Neuronal stem cell (in vitro differentiated cells): ENCODE data around the gene RCOR3.

Source experiments
- DNase-seq: peaks from one replicate; pipeline ENCODE4 v3.0.0-alpha.2; 2013; ENCODE audit warnings: low spot score
- H2AFZ ChIP-seq: one replicate; pipeline ENCODE4 v1.6.1; 2013; ENCODE audit warnings: mild to moderate bottlenecking, low read length, inconsistent platforms
- H2AK5ac ChIP-seq: 2 replicates; pipeline ENCODE4 v1.6.1; 2013; ENCODE audit warnings: low read depth, mild to moderate bottlenecking, inconsistent platforms, low read length, moderate library complexity, mixed read lengths
- H2BK120ac ChIP-seq: 2 replicates; pipeline ENCODE4 v1.6.1; 2013; ENCODE audit warnings: low read depth, mild to moderate bottlenecking, inconsistent platforms, low read length, moderate library complexity, mixed read lengths
- H2BK12ac ChIP-seq: one replicate; pipeline ENCODE4 v1.6.1; 2013; ENCODE audit warnings: low read length, inconsistent platforms
- H2BK15ac ChIP-seq: 2 replicates; pipeline ENCODE4 v1.6.1; 2013; ENCODE audit warnings: mild to moderate bottlenecking, low read length, inconsistent platforms, mixed read lengths
- H2BK5ac ChIP-seq: one replicate; pipeline ENCODE4 v1.6.1; 2013; ENCODE audit warnings: inconsistent platforms, mild to moderate bottlenecking, low read length, moderate library complexity
- H3K14ac ChIP-seq: one replicate; pipeline ENCODE4 v1.6.1; 2013; ENCODE audit warnings: low read length, inconsistent platforms
- H3K18ac ChIP-seq: 2 replicates; pipeline ENCODE4 v1.6.1; 2013; ENCODE audit warnings: low read length, inconsistent platforms
- H3K23ac ChIP-seq: 2 replicates; pipeline ENCODE4 v1.6.1; 2013; ENCODE audit warnings: low read depth, mild to moderate bottlenecking, mixed read lengths, low read length, inconsistent platforms; ENCODE audit not compliant: poor library complexity
- H3K27ac ChIP-seq: replicated peaks from 3 replicates; pipeline ENCODE4 v1.5.1; 2013; ENCODE audit warnings: low read length, inconsistent platforms
- H3K27me3 ChIP-seq, 3 experiments: 2 replicates each; pipeline ENCODE4 v1.6.1; 2013; ENCODE audit warnings: low read length in 3 of 3, mild to moderate bottlenecking in 2 of 3, inconsistent platforms in 1 of 3, low read depth in 1 of 3, mixed read lengths in 1 of 3, moderate library complexity in 1 of 3; ENCODE audit not compliant: control insufficient read depth in 3 of 3, insufficient read depth in 3 of 3
- H3K36me3 ChIP-seq, 2 donors: replicated peaks in 1 of 2; 2 replicates each; pipeline ENCODE4 v1.6.1; 2013; ENCODE audit warnings: low read length in 2 of 2; ENCODE audit not compliant: control insufficient read depth in 2 of 2, insufficient read depth in 2 of 2
- H3K4ac ChIP-seq: 2 replicates; pipeline ENCODE4 v1.6.1; 2013; ENCODE audit warnings: inconsistent platforms, mild to moderate bottlenecking, low read length, moderate library complexity
- H3K4me1 ChIP-seq, 2 donors: 1 replicate in 1 of 2; 2 replicates in 1 of 2; pipeline ENCODE4 v1.6.1; 2013; ENCODE audit warnings: low read length in 2 of 2, low read depth in 1 of 2; ENCODE audit not compliant: control insufficient read depth in 2 of 2, insufficient read depth in 1 of 2
- H3K4me2 ChIP-seq: one replicate; pipeline ENCODE4 v1.6.1; 2013; ENCODE audit warnings: mild to moderate bottlenecking, low read length, inconsistent platforms; ENCODE audit not compliant: insufficient read depth, poor library complexity, severe bottlenecking
- H3K4me3 ChIP-seq, 2 donors: 2 replicates each; pipeline ENCODE4 v1.5.1; 2013; ENCODE audit warnings: low read length in 2 of 2, mild to moderate bottlenecking in 2 of 2, inconsistent platforms in 1 of 2, moderate library complexity in 1 of 2
- H3K79me1 ChIP-seq: one replicate; pipeline ENCODE4 v1.6.1; 2013; ENCODE audit warnings: low read depth, mild to moderate bottlenecking, inconsistent platforms, low read length, moderate library complexity
- H3K9ac ChIP-seq: one replicate; pipeline ENCODE4 v1.6.1; 2013; ENCODE audit warnings: mild to moderate bottlenecking, low read depth, low read length, inconsistent platforms; ENCODE audit not compliant: poor library complexity
- H3K9me3 ChIP-seq, 2 donors: replicated peaks in 1 of 2; 2 replicates each; pipeline versions ENCODE3 to v1.6.1; 2013; ENCODE audit warnings: low read length in 2 of 2, mild to moderate bottlenecking in 2 of 2, inconsistent platforms in 1 of 2, low read depth in 1 of 2, mixed read lengths in 1 of 2, moderate library complexity in 1 of 2; ENCODE audit not compliant: control insufficient read depth in 2 of 2, insufficient read depth in 1 of 2
- H4K8ac ChIP-seq: one replicate; pipeline ENCODE4 v1.6.1; 2013; ENCODE audit warnings: low read depth, mild to moderate bottlenecking, inconsistent platforms, low read length, moderate library complexity
- H4K91ac ChIP-seq: one replicate; pipeline ENCODE4 v1.6.1; 2013; ENCODE audit warnings: low read length, low read depth, mild to moderate bottlenecking, inconsistent platforms; ENCODE audit not compliant: poor library complexity
- WGBS, 2 donors: extraction: QIAGEN DNeasy Blood & Tissue Kit; methylation state at CpG; one replicate each; pipeline ENCODE4 v1.1.7; 2013; ENCODE audit warnings: missing lambda C conversion rate in 2 of 2, mixed read lengths in 1 of 2; ENCODE audit not compliant: insufficient read length in 2 of 2, insufficient replicate concordance in 1 of 2; ENCODE audit errors: extremely low coverage in 2 of 2; 5-methylcytosine and 5-hydroxymethylcytosine counted together

RCOR3 gene

DNA sequence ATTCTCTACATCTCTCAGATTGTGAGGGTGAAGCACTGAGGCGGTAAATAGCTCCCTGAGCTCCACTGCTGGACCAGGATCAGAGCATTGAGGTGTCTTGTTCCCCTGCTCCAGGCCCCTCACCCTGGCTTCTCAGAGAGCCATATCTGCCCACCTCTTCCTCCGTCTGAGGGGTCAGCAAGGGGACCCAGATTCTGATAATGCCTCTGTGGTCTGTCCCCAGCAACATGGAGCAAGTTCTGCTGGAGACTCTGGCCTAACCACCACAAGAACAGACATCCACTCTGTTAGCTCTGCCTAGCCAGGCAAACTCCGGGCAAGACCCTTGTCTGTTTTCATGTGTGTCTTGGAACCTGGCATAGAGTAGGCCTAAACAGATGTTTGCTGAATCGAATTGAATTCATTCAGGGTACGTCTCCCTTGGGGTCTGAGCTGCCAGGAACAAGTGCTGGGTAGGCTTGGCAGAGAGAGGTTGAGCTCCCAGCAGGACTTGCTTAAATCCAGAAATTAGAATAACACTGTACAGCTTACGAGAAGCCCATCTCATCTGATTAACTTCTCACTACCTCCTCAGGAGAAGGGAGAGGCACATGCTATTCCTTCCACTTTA lies 69.8 kb downstream of the RCOR3 start:
- Histone ChIP-seq H4K91ac (no peak overlapping the region), H2AK5ac (no peak overlapping the region), H2BK15ac (no peak overlapping the region), H2BK120ac (no peak overlapping the region), H3K4me3 (no peak overlapping the region), H3K27ac (no peak overlapping the region), H3K9me3 (peaks cover 0 to 8% of the 10 kb centered on the region in 2 donors), H3K18ac (no peak overlapping the region), H3K14ac (no peak overlapping the region), H2AFZ (no peak overlapping the region), H3K4me1 (peaks cover 2 to 9% of the 10 kb centered on the region in 2 donors), H3K4me2 (no peak overlapping the region), H3K4ac (no peak overlapping the region), H4K8ac (no peak overlapping the region), H2BK12ac (no peak overlapping the region), H3K9ac (no peak overlapping the region), H3K27me3 (peaks cover 0 to 35% (median 0%) of the 10 kb centered on the region in 3 experiments), H2BK5ac (no peak overlapping the region), H3K79me1 (peaks cover 3% of the 10 kb centered on the region), H3K23ac (no peak overlapping the region), H3K36me3 (no peaks in the 10 kb centered on the region)
- no CpG with 5 or more reads among the region's 6 CpGs for WGBS, 2 donors
- DNase-seq: no peak

- no peak overlapping the region for H3K23ac ChIP-seq
- H3K4me2 ChIP-seq: no peak overlapping the region
- H4K8ac ChIP-seq: no peak overlapping the region
- H4K91ac ChIP-seq: no peak overlapping the region
- no peak overlapping the region for H2AK5ac ChIP-seq
- H2BK5ac ChIP-seq: no peak overlapping the region
- H3K18ac ChIP-seq: no peak overlapping the region
- H3K9ac ChIP-seq: no peak overlapping the region
- peaks cover 0 to 35% (median 0%) of the 10 kb centered on the region in 3 experiments for H3K27me3 ChIP-seq
- H3K36me3 ChIP-seq: no peaks in the 10 kb centered on the region
- no peak overlapping the region for H3K27ac ChIP-seq
- H3K9me3 ChIP-seq: peaks cover 0 to 8% of the 10 kb centered on the region in 2 donors
- no peak overlapping the region for H3K4me3 ChIP-seq
- H2AFZ ChIP-seq: no peak overlapping the region
- no peak for DNase-seq
- H3K4me1 ChIP-seq: peaks cover 2 to 11% of the 10 kb centered on the region in 2 donors
- no peak overlapping the region for H2BK120ac ChIP-seq
- no CpG with 5 or more reads among the region's 4 CpGs for WGBS, 2 donors
- no peak overlapping the region for H2BK12ac ChIP-seq
- H3K14ac ChIP-seq: no peak overlapping the region
- peaks cover 3% of the 10 kb centered on the region for H3K79me1 ChIP-seq
- H3K4ac ChIP-seq: no peak overlapping the region
- no peak overlapping the region for H2BK15ac ChIP-seq
Measured at GRCh38 chr1:211329764-211330201, 70.6 kb downstream of the RCOR3 start.

- no peak overlapping the region for H3K9ac ChIP-seq
- no peak overlapping the region for H3K18ac ChIP-seq
- H3K23ac ChIP-seq: no peak overlapping the region
- peaks cover 2 to 11% of the 10 kb centered on the region in 2 donors for H3K4me1 ChIP-seq
- no peak for DNase-seq
- peaks cover 0 to 8% of the 10 kb centered on the region in 2 donors for H3K9me3 ChIP-seq
- H3K27me3 ChIP-seq: peaks cover 0 to 35% (median 0%) of the 10 kb centered on the region in 3 experiments
- H2BK5ac ChIP-seq: no peak overlapping the region
- H2BK15ac ChIP-seq: no peak overlapping the region
- no peak overlapping the region for H2BK12ac ChIP-seq
- no peak overlapping the region for H3K4ac ChIP-seq
- H3K4me2 ChIP-seq: no peak overlapping the region
- no peak overlapping the region for H4K8ac ChIP-seq
- no CpG with 5 or more reads among the region's 8 CpGs for WGBS, 2 donors
- no peak overlapping the region for H2AK5ac ChIP-seq
- no peak overlapping the region for H3K4me3 ChIP-seq
- H3K79me1 ChIP-seq: peaks cover 3% of the 10 kb centered on the region
- no peak overlapping the region for H3K14ac ChIP-seq
- H3K36me3 ChIP-seq: no peaks in the 10 kb centered on the region
- H2BK120ac ChIP-seq: no peak overlapping the region
- H4K91ac ChIP-seq: no peak overlapping the region
- H2AFZ ChIP-seq: no peak overlapping the region
- no peak overlapping the region for H3K27ac ChIP-seq
Measured at GRCh38 chr1:211330282-211330936, 71.2 kb downstream of the RCOR3 start.

DNA sequence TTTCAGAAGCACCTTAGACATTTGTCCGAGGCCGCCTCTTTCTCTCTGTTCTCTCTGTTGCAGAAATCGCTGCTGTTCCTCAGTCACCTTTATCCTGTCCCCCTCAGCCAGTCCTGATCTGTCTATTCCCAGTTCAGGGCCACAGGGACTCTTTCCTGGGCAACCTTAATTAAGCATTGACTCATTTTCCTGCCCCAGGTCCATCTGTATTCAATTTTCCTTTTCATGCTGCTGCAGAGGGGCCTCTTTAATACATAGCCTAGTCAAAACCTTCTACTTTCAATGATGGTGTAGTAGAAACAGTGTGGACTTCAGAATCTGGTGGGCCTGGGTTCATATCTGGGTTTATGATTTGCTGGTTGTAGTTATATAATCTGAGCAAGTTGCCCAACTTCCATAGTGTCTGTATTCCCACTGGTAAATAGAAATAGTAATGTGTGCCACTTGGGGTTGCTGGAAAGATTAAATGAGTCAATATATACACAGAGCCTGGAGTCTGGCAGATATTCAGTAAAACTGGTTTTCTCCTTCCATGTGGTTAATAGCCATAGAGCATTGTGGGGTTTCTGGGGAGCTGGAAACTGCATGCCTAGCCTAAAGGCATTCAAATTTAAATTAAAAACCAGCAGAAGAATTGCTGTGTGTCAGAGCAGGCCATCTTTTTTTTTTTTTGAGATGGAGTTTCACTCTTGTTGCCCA lies 72.0 kb downstream of the RCOR3 start:
- no peak overlapping the region for H3K27ac ChIP-seq

More for the DNA sequence above, 72.0 kb downstream of the RCOR3 start:
- Histone ChIP-seq H3K79me1 (peaks cover 3% of the 10 kb centered on the region), H3K18ac (no peak overlapping the region), H4K8ac (no peak overlapping the region), H2BK120ac (no peak overlapping the region), H2BK15ac (no peak overlapping the region), H2AK5ac (no peak overlapping the region), H4K91ac (no peak overlapping the region), H3K27me3 (peaks cover 0 to 29% (median 0%) of the 10 kb centered on the region in 3 experiments), H3K36me3 (no peaks in the 10 kb centered on the region), H2BK12ac (no peak overlapping the region), H3K23ac (no peak overlapping the region), H3K14ac (no peak overlapping the region), H2AFZ (no peak overlapping the region), H3K4me1 (peaks cover 2 to 12% of the 10 kb centered on the region in 2 donors), H3K4me3 (no peak overlapping the region), H3K9ac (no peak overlapping the region), H3K4me2 (no peak overlapping the region), H3K9me3 (peaks cover 0 to 8% of the 10 kb centered on the region in 2 donors), H2BK5ac (no peak overlapping the region), H3K4ac (no peak overlapping the region)
- WGBS, 2 donors: no CpG with 5 or more reads among the region's 3 CpGs
- DNase-seq: no peak
